H1 (cell line): ENCODE data around the gene TBX18. TPM values are rescaled to one million over a fixed set of nuclear protein-coding genes. Genes with fewer than 3 reads are reported as not detected.

ENCODE experiments used
- CTCF ChIA-PET: fragments of 300-600 bp; sonication (Branson Sonifier 250); formaldehyde crosslinking; loops from one replicate; lab custom pipeline; 2021; ENCODE audit not compliant: partially characterized antibody; lab: Charles Lee
- POLR2A ChIA-PET: fragments of 300-600 bp; sonication (Branson Sonifier 250); formaldehyde crosslinking; loops from one replicate; lab custom pipeline; 2021; ENCODE audit warnings: inconsistent platforms; ENCODE audit not compliant: partially characterized antibody; lab: Charles Lee
- DNase-seq, 2 experiments: peaks; one replicate each; pipeline versions ENCODE4 v3.0.0 to v3.0.0-alpha.2; 2010 to 2022; ENCODE audit warnings: low spot score in 2 of 2, low read depth in 1 of 2, mixed read lengths in 1 of 2
- FAIRE-seq: peaks from 2 replicates; lab custom pipeline; 2011; peaks lifted over from hg19 to GRCh38; lab: Jason Lieb, UNC
- H2AFZ ChIP-seq: 2 replicates; pipeline ENCODE4 v1.8.1; 2012; ENCODE audit warnings: low read length, inconsistent platforms
- H2AK5ac ChIP-seq: 2 replicates; pipeline ENCODE4 v1.6.1; 2013; ENCODE audit warnings: low read depth, low read length
- H2BK120ac ChIP-seq: replicated peaks from 2 replicates; pipeline ENCODE3; 2013; ENCODE audit warnings: low read depth, low read length, inconsistent platforms
- H2BK12ac ChIP-seq: 2 replicates; pipeline ENCODE4 v1.6.1; 2013; ENCODE audit warnings: low read depth, low read length
- H2BK15ac ChIP-seq: 2 replicates; pipeline ENCODE4 v1.6.1; 2013; ENCODE audit warnings: low read length
- H2BK20ac ChIP-seq: 2 replicates; pipeline ENCODE4 v1.6.1; 2013; ENCODE audit warnings: low read length
- H2BK5ac ChIP-seq: 2 replicates; pipeline ENCODE4 v1.6.1; 2013; ENCODE audit warnings: low read depth, low read length
- H3K14ac ChIP-seq: 2 replicates; pipeline ENCODE4 v1.6.1; 2013; ENCODE audit warnings: inconsistent platforms; ENCODE audit not compliant: insufficient read length
- H3K18ac ChIP-seq: 2 replicates; pipeline ENCODE4 v1.6.1; 2013; ENCODE audit warnings: low read length; ENCODE audit errors: extremely low read depth
- H3K23ac ChIP-seq: 2 replicates; pipeline ENCODE4 v1.6.1; 2013; ENCODE audit warnings: inconsistent platforms; ENCODE audit not compliant: insufficient read length
- H3K23me2 ChIP-seq: 2 replicates; pipeline ENCODE4 v1.6.1; 2013; ENCODE audit warnings: low read depth, low read length
- H3K27ac ChIP-seq: 2 replicates; pipeline ENCODE4 v1.6.1; 2011; ENCODE audit warnings: low read depth, low read length, inconsistent platforms
- H3K27me3 ChIP-seq, 4 experiments: replicated peaks in 1 of 4; 1 replicate in 1 of 4; 2 replicates in 3 of 4; pipeline versions ENCODE4 v1.6.1 to v1.8.1; 2011 to 2013; ENCODE audit warnings: low read length in 3 of 4, mild to moderate bottlenecking in 3 of 4, inconsistent platforms in 2 of 4, mixed read lengths in 2 of 4, moderate library complexity in 1 of 4; ENCODE audit not compliant: control insufficient read depth in 3 of 4, insufficient read depth in 3 of 4; ENCODE audit errors: extremely low read depth in 1 of 4
- H3K36me3 ChIP-seq, 4 experiments: 2 replicates each; pipeline versions ENCODE4 v1.6.1 to v1.8.1; 2011 to 2013; ENCODE audit warnings: mild to moderate bottlenecking in 4 of 4, low read length in 3 of 4, moderate library complexity in 2 of 4, control low read depth in 1 of 4, inconsistent platforms in 1 of 4; ENCODE audit not compliant: insufficient read depth in 4 of 4, control insufficient read depth in 2 of 4
- H3K4ac ChIP-seq: replicated peaks from 2 replicates; pipeline ENCODE3; 2013; ENCODE audit warnings: low read length, low read depth, mixed read lengths, inconsistent platforms; ENCODE audit not compliant: insufficient read length
- H3K4me1 ChIP-seq, 4 experiments: replicated peaks in 1 of 4; 1 replicate in 1 of 4; 2 replicates in 3 of 4; pipeline versions ENCODE4 v1.6.1 to v1.8.1; 2011 to 2013; ENCODE audit warnings: low read length in 3 of 4, inconsistent platforms in 2 of 4, mixed read lengths in 1 of 4; ENCODE audit not compliant: insufficient read depth in 4 of 4, control insufficient read depth in 3 of 4
- H3K4me2 ChIP-seq, 2 experiments: 2 replicates each; pipeline versions ENCODE4 v1.6.1 to v1.8.1; 2011 to 2013; ENCODE audit warnings: low read depth in 2 of 2, low read length in 2 of 2, control low read depth in 1 of 2, inconsistent platforms in 1 of 2, mild to moderate bottlenecking in 1 of 2; ENCODE audit not compliant: insufficient read depth in 1 of 2
- H3K4me3 ChIP-seq, 4 experiments: fragments of 200-600, 300-600 bp in 1 of 4; sonication (generic), shearing (Covaris generic), sonication (Bioruptor Twin) in 1 of 4; 2 replicates each; pipeline versions ENCODE4 v1.5.1 to v1.8.1; 2011 to 2016; ENCODE audit warnings: low read length in 4 of 4, low read depth in 3 of 4, control low read depth in 2 of 4, inconsistent platforms in 2 of 4, mild to moderate bottlenecking in 2 of 4, mixed read lengths in 1 of 4, moderate library complexity in 1 of 4; ENCODE audit not compliant: insufficient read depth in 2 of 4; ENCODE audit errors: extremely low read depth in 1 of 4
- H3K56ac ChIP-seq: replicated peaks from 2 replicates; pipeline ENCODE3; 2013; ENCODE audit warnings: low read depth, mild to moderate bottlenecking, mixed read lengths, low read length, inconsistent platforms; ENCODE audit not compliant: insufficient read length
- H3K79me1 ChIP-seq: 2 replicates; pipeline ENCODE4 v1.6.1; 2013; ENCODE audit warnings: low read depth, low read length, control low read depth
- H3K79me2 ChIP-seq, 2 experiments: 2 replicates each; pipeline versions ENCODE4 v1.6.1 to v1.8.1; 2012 to 2013; ENCODE audit warnings: low read length in 2 of 2, mild to moderate bottlenecking in 2 of 2, inconsistent platforms in 1 of 2; ENCODE audit not compliant: insufficient read depth in 2 of 2, control insufficient read depth in 1 of 2
- H3K9ac ChIP-seq, 4 experiments: replicated peaks in 1 of 4; 1 replicate in 1 of 4; 2 replicates in 3 of 4; pipeline versions ENCODE4 v1.6.1 to v1.8.1; 2011 to 2013; ENCODE audit warnings: low read depth in 3 of 4, low read length in 3 of 4, control low read depth in 2 of 4, mild to moderate bottlenecking in 2 of 4, moderate library complexity in 2 of 4, inconsistent platforms in 1 of 4; ENCODE audit errors: extremely low read depth in 1 of 4
- H3K9me3 ChIP-seq, 2 experiments: 2 replicates each; pipeline versions ENCODE4 v1.6.1 to v1.8.1; 2012 to 2013; ENCODE audit warnings: mild to moderate bottlenecking in 2 of 2, moderate library complexity in 2 of 2, control low read depth in 1 of 2, inconsistent platforms in 1 of 2, low read depth in 1 of 2, low read length in 1 of 2, mixed read lengths in 1 of 2; ENCODE audit not compliant: insufficient read depth in 2 of 2
- H4K20me1 ChIP-seq, 2 experiments: replicated peaks in 1 of 2; 2 replicates each; pipeline versions ENCODE3 to v1.8.1; 2011 to 2013; ENCODE audit warnings: inconsistent platforms in 2 of 2, low read length in 2 of 2, mild to moderate bottlenecking in 1 of 2; ENCODE audit not compliant: insufficient read depth in 2 of 2, control insufficient read depth in 1 of 2
- H4K5ac ChIP-seq: 2 replicates; pipeline ENCODE4 v1.6.1; 2013; ENCODE audit warnings: low read length, low read depth, mixed read lengths, inconsistent platforms; ENCODE audit not compliant: insufficient read length
- H4K8ac ChIP-seq: 2 replicates; pipeline ENCODE4 v1.8.0; 2013; ENCODE audit warnings: mild to moderate bottlenecking, moderate library complexity, low read length, inconsistent platforms; ENCODE audit not compliant: insufficient read depth; ENCODE audit errors: extremely low read depth
- H4K91ac ChIP-seq: replicated peaks from 2 replicates; pipeline ENCODE3; 2013; ENCODE audit warnings: low read length, mixed read lengths, inconsistent platforms; ENCODE audit not compliant: insufficient read length
- CTCF ChIP-seq, 3 experiments: IDR thresholded peaks; 1 replicate in 2 of 3; 2 replicates in 1 of 3; pipeline versions ENCODE4 v1.5.1 to v1.6.1; 2011; ENCODE audit warnings: low read length in 3 of 3, mild to moderate bottlenecking in 3 of 3, inconsistent platforms in 2 of 3, low read depth in 1 of 3, moderate library complexity in 1 of 3; ENCODE audit not compliant: insufficient read depth in 1 of 3; ENCODE audit errors: control extremely low read depth in 1 of 3
- EZH2 ChIP-seq: fragments of 200-600 bp; sonication (generic); IDR thresholded peaks from 2 replicates; pipeline ENCODE4 v1.7.1; 2012; ENCODE audit warnings: low read depth, mild to moderate bottlenecking, moderate library complexity, low read length, inconsistent platforms; ENCODE audit not compliant: severe bottlenecking
- RAD21 ChIP-seq, 2 experiments: IDR thresholded peaks in 1 of 2; conservative IDR thresholded peaks in 1 of 2; 2 replicates each; pipeline ENCODE4 v1.6.1; 2011; ENCODE audit warnings: low read depth in 2 of 2, low read length in 2 of 2, improper control_type of control experiment in 1 of 2, inconsistent platforms in 1 of 2, mild to moderate bottlenecking in 1 of 2, moderate library complexity in 1 of 2
- RXRA ChIP-seq: IDR thresholded peaks from 2 replicates; pipeline ENCODE4 v1.6.1; 2011; ENCODE audit warnings: low read depth, mild to moderate bottlenecking, low read length, moderate library complexity; ENCODE audit not compliant: insufficient read depth
- TEAD4 ChIP-seq: IDR thresholded peaks from 2 replicates; pipeline ENCODE4 v1.6.1; 2012; ENCODE audit warnings: low read depth, low read length, inconsistent platforms, mixed read lengths
- ZNF274 ChIP-seq: IDR thresholded peaks from 2 replicates; pipeline ENCODE4 v1.7.0; 2012; ENCODE audit warnings: low read length, borderline replicate concordance; ENCODE audit errors: extremely low read depth
- WGBS, 2 experiments: shearing (Covaris generic) in 1 of 2; methylation state at CpG; one replicate each; pipeline versions ENCODE4 v1.1.6 to v1.1.7; 2013 to 2015; ENCODE audit warnings: low lambda C conversion rate in 2 of 2, mixed read lengths in 2 of 2, inconsistent platforms in 1 of 2, low coverage in 1 of 2, missing lambda C conversion rate in 1 of 2; ENCODE audit not compliant: insufficient replicate concordance in 2 of 2, insufficient coverage in 1 of 2, insufficient read length in 1 of 2; ENCODE audit errors: extremely low coverage in 1 of 2, missing lambda C conversion rate in 1 of 2; 5-methylcytosine and 5-hydroxymethylcytosine counted together
- polyA plus RNA-seq, 7 experiments: library from polyadenylated mRNA; depleted of rRNA in 3 of 7; stranded (reverse) in 5 of 7; unstranded in 2 of 7; fragments of >200 nt in 5 of 7; fragments of 200-250 nt in 2 of 7; gene quantifications; 1 replicate in 5 of 7; 2 replicates in 1 of 7; 4 replicates in 1 of 7; pipeline versions ENCODE4 v1.2.1 to v1.2.3, GENCODE V29; 2011 to 2013; ENCODE audit warnings: missing spikeins in 2 of 7, mixed read lengths in 2 of 7
- total RNA-seq: library from RNA; stranded (reverse); fragmentation: NEBNext Ultra II Directional; extraction: Animal tissue kit (Norgen Biotek cat#: 25700); gene quantifications from 2 replicates; pipeline ENCODE4 v1.2.1, GENCODE V29; 2021

Gene TBX18
- total and polyA plus RNA-seq, 2 of the 8 experiments (the other 6 are each of a cell fraction or from before 2014, with no cell fraction given), result 0.02 TPM; not detected in 1

GRCh38 chr6:84685983-84686584 lies 78.3 kb downstream of the TBX18 start:
- Histone ChIP-seq H3K23ac (no peak overlapping the region), H3K4me2 (no peak overlapping the region), H4K91ac (no peak overlapping the region), H3K14ac (no peak overlapping the region), H2AK5ac (no peak overlapping the region), H3K79me1 (no peaks in the 10 kb centered on the region), H3K9ac (no peak overlapping the region), H3K79me2 (no peaks in the 10 kb centered on the region), H3K9me3 (no peaks in the 10 kb centered on the region), H3K23me2 (no peaks in the 10 kb centered on the region), H3K36me3 (no peaks in the 10 kb centered on the region), H2BK15ac (no peak overlapping the region), H3K56ac (no peak overlapping the region), H3K4me3 (no peak overlapping the region), H3K27me3 (no peaks in the 10 kb centered on the region), H4K5ac (no peak overlapping the region), H3K4me1 (no peaks in the 10 kb centered on the region), H3K18ac (no peak overlapping the region), H2BK5ac (no peak overlapping the region), H4K20me1 (no peaks in the 10 kb centered on the region), H2AFZ (no peak overlapping the region), H2BK120ac (no peak overlapping the region), H2BK12ac (no peak overlapping the region), H3K27ac (no peak overlapping the region), H4K8ac (no peak overlapping the region), H3K4ac (no peak overlapping the region), H2BK20ac (no peak overlapping the region)
- CTCF ChIA-PET, result interaction anchor here (0.6 to 1.7 kb wide), 29 partner anchors 9 to 627 kb away, joined by 3 to 20 read pairs (median 4); partner anchors contain the start of gene CEP162
- FAIRE-seq, result peak; percentile 13
- 0 out of 2 replicates have a peak, but pooled peaks have one; percentile 9 for TF ChIP-seq TEAD4
- no peak for TF ChIP-seq RXRA
- TF ChIP-seq ZNF274, result no peak
- TF ChIP-seq EZH2, result no peak
- TF ChIP-seq RAD21 (IDR thresholded peaks at IDR 0.05 in 1 of 2, conservative IDR thresholded peaks at IDR 0.05 in 1 of 2; ENCODE audit: low read depth in 2 of 2, low read length in 2 of 2), result peak; percentile 75
- peak in 2 of 3 experiments; percentile 53 to 65; a peak in 3 of 4 replicates for TF ChIP-seq CTCF (IDR thresholded peaks at IDR 0.05; ENCODE audit: control extremely low read depth in 1 of 3, insufficient read depth in 1 of 3, low read depth in 1 of 3, low read length in 3 of 3)
- DNase-seq, result peak; percentile 15 to 51
- 65% methylated on average over 3 of the region's 3 CpGs; no CpG with 5 or more reads in 1 of the 2 experiments for WGBS, 2 experiments
- POLR2A ChIA-PET, result no interaction called here
